Cerebellar nuclear complex (tissue), 1 donor: ENCODE measurements around the gene GRIN3A.
"Not testable (repeated sequence)": the region's sequence is repeated elsewhere in the genome, so short reads cannot be mapped to it uniquely, and the experiment has no call there.

ENCODE experiments used
- DNase-seq, 2 experiments: peaks; one replicate each; lab custom pipeline; 2025; lab: John Stamatoyannopoulos, UW

GRIN3A gene

GRCh38 chr9:101578378-101578777 lies 160.1 kb downstream of the GRIN3A start:
- DNase-seq: no peak

GRCh38 chr9:101574731-101575333 lies 163.6 kb downstream of the GRIN3A start:
- no peak for DNase-seq

GRCh38 chr9:101572316-101572715 lies 166.1 kb downstream of the GRIN3A start:
- DNase-seq: no peak

GRCh38 chr9:101571114-101571513 lies 167.3 kb downstream of the GRIN3A start:
- no peak for DNase-seq

DNA sequence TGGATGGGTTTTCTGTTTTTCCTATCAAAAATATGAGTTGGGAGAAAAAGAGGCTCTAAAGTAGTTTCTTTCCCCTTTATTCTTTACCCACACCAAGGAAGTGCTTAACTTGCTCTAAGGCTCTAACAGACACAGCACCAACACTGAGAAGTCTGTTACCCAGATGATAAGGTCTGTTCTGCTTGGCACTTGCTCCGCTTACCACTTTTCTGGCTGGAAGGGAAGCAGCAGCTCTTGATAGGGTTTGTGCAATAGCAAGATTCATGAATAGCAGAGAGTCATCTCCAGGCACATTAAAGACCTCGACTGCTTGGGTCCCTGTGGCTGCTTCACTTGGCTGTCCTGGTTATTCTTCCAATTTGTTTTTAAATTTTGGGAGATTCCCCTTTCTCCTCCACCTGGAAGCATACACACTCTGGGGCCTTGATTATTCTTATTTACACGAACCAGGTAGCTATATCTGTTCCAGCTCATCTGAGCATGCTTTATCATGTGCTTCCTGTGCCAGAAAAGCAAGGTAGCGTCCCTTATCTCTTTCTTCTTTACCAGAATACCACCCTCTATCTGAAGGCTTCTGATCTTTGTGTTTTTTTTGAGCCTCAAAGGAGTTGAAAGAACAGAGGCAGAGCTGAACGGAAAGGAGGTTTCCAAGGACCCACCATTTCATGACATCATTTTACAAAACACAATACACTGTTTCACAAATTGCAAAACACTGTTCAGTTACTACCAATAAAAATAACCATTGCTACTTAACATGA lies 168.5 kb downstream of the GRIN3A start:
- DNase-seq: no peak

- no peak for DNase-seq
Observed at GRCh38 chr9:101567725-101568350, 170.6 kb downstream of the GRIN3A start.

DNA sequence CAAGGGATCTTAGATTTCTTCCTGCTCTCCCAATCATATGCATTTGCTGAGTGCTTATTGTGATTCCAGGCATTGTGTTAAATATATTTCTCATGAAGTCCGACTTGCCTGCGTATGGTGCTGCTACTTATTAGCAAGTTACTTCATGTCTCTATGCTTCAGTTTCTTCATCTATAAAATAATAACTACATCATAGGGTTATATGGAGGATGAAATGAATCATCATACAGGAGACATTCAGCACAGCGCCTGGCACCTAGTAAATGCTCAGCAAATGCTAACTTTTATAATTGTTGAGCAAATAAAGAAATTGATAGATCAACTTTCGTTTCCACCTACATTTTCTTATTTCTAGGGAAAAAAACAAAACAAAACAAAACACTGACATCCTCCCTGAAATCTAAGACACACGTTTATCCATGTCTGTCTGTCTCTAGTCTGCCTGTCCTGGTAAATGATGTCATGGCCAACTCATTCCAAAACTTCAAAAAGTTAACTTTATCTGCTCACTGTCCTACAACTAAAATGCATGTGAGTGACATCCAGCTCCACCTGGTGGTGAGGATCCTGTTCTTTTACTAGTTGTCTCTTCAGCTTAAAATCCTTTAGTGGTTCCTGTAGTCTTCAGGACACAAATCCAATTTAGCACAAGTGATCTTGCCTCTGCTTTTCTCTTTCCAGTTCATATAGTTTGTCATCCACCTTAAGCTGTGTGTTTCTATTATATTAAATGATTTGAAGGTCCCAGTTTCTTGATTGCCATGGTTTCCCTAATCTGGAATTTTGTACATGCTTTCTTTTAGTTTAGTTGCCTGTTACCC lies 171.3 kb downstream of the GRIN3A start:
- DNase-seq: no peak

- no peak for DNase-seq
Observed at GRCh38 chr9:101564252-101564651, 174.2 kb downstream of the GRIN3A start.

- no peak for DNase-seq
Observed at GRCh38 chr9:101562966-101563365, 175.5 kb downstream of the GRIN3A start.

- DNase-seq: no peak
Observed at GRCh38 chr9:101561740-101562139, 176.7 kb downstream of the GRIN3A start.

DNA sequence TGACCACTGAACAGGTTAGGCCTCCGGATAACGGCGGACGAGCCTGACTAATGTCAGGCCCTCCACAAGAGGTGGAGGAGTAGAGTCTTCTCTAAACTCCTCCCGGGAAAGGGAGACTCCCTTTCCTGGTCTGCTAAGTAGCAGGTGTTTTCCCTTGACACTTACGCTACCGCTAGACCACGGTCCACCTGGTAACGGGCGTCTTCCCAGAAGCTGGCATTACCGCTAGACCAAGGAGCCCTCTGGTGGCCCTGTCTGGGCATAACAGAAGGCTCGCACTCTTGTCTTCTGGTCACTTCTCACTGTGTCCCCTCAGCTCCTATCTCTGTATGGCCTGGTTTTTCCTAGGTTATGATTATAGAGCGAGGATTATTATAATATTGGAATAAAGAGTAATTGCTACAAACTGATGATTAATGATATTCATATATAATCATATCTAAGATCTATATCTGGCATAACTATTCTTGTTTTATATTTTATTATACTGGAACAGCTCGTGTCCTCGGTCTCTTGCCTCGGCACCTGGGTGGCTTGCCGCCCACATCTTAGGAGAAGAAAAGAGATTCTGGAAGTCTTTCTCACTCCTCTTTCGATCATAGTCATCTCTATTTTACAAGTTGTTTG lies 188.9 kb downstream of the GRIN3A start:
- DNase-seq: not testable (repeated sequence)

DNA sequence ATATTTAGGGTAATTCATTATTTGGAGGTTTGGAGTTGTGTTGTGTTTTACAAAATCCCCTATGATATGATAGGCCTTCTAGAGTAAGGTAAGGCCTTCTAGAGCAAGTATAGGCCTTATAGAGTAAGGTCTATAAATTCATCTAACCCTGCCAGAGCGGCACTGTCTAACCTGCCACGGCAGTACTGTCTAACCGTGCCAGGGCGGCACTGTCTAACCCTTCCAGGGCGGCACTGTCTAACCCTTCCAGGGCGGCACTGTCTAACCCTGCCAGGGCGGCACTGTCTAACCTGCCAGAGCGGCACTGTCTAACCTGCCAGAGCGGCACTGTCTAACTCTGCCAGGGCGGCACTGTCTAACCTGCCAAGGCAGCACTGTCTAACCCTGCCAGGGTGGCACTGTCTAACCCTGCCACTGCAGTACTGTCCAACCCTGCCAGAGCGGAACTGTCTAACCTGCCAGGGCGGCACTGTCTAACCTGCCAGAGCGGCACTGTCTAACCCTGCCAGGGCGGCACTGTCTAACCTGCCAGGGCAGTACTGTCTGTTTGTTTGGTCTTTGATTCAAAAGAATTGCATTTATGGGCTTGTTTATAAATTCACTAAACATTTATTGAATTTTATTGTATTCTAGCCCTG lies 195.2 kb downstream of the GRIN3A start:
- DNase-seq: no peak

GRCh38 chr9:101540069-101540468 lies 198.4 kb downstream of the GRIN3A start:
- no peak for DNase-seq

DNA sequence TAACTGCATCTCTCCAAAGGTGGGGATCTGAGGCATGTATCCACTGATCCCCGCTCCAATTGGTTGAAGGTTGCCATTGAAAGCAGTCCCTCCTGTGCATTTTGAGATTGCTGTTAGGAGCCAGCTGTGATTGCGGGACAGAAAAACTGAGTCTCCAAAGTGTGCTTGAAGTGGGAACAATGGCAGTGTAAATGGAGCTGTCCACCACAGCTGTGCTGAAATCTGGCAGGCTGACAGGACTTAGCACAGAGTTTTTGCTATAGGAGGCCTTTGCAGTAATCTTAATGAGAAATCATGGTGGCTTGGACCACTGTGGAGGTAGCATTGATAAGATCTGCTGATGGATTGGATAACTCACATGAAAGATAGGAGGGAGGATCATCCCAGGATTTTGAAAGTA lies 201.5 kb downstream of the GRIN3A start:
- DNase-seq: no peak

- DNase-seq: no peak
Observed at GRCh38 chr9:101536351-101536750, 202.1 kb downstream of the GRIN3A start.

- peak; percentile 97 to 99 for DNase-seq
Observed at GRCh38 chr9:101533334-101534204, 204.9 kb downstream of the GRIN3A start, which contains the start of gene RNF20. Gene RNF20, plus strand, starts transcription at chr9:101533853. Its CDS starts 1,571 bp downstream, at chr9:101535424.

DNA sequence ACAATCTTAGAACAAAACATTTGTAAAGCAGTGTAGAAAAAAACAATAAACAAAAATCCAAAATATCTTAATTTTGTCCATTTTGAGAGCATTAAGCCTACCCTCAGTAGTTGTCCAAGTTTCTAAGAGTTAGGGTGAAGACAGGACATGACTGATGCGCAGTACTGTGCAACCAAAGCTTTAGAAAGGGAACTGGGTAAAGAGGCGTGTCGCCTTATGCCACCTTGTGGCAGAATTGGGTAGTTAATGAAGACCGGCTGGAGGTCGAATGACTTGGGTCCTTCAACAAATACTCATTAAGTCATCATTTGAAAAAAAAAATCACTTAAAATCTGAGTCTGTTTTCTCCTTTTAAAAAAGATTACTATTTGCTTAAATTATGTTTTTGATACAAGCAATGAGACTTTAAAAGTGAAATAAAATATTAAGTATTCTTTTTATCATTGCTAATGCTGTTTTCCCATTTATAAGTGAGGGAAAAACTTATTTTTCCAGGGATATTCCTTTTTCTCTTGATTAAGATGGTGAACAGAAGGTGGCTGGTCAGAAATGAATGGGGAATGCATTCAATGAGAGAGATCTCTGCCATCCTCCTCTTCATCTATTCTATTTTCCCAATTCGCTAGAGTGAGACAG lies 208.3 kb downstream of the GRIN3A start:
- peak in 1 of 2 experiments; percentile 68 for DNase-seq

GRCh38 chr9:101528015-101528414 lies 210.4 kb downstream of the GRIN3A start:
- DNase-seq: no peak

GRCh38 chr9:101527066-101527465 lies 211.4 kb downstream of the GRIN3A start:
- DNase-seq: no peak

GRCh38 chr9:101524371-101524770 lies 214.1 kb downstream of the GRIN3A start:
- no peak for DNase-seq
